TTC549 (cell line): ENCODE data around the gene GRIN2C.
"Not testable (repeated sequence)": the region's sequence is repeated elsewhere in the genome, so short reads cannot be mapped to it uniquely, and the experiment has no call there.

Experiments used
- FAIRE-seq: peaks from 2 replicates; lab custom pipeline; 2012; peaks lifted over from hg19 to GRCh38; lab: Jason Lieb, UNC

GRIN2C gene

DNA sequence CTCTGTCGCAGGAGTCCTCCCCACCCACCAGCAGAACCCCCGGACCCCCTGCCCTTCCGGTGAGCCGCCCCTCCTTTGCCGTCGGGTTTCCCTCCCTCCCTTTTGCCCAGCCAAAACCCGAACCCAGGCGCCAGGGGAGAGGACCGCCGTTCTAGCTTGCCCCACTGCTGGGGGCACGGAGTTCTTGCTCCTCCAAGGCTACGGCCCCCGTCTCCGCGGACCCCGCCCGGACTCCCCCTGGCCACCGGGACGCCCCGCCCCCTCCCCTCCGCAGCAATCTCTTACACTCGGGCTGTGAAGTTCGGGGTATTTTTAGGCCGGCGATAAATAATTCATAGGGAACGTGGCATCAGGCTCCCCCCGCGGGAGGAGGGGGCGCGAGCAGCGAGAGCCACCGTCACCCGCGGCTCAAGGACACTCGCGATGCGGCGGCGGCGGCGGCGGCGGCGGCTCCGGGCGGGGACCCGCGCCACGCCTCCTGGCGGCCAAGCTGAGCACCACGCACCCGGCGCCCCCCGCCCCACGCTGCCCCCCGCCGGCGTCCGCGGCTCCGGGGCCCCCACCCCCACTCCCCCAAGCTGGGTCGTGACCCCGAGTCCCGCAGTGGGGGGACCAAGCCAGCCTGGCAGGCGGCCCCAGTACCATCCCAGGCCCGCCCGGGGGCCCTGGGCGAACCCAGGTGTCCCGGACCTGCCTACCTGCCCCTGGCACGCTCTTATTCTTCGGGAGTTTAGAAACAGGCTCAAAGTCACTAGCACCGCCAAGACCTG, at the start of gene GRIN2C:
Gene GRIN2C, minus strand, starts transcription at position 427 of the 770 bp plus-strand sequence. CDS start 4,793 bp downstream, outside the sequence.
- no peak for FAIRE-seq

DNA sequence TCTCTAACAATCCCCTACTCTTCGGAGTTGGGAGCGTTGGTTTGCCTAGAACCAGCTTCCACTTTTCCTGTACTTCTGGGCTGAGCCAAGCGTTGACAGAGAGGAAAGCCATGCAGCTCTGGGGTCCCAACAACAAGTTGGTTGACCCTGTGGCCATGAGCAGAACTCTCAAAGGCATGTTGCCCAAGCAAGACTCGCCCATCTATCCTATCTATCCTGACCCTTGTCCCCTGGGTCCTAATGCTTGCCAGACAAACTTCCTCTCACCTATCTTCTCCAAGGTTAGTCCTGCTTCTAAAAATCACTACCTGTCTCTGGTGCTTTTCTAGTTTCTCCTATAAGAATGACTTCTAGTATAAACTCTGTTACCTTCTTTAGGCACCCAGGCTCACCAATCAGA, 49.4 kb upstream of the GRIN2C start:
- not testable (repeated sequence) for FAIRE-seq

DNA sequence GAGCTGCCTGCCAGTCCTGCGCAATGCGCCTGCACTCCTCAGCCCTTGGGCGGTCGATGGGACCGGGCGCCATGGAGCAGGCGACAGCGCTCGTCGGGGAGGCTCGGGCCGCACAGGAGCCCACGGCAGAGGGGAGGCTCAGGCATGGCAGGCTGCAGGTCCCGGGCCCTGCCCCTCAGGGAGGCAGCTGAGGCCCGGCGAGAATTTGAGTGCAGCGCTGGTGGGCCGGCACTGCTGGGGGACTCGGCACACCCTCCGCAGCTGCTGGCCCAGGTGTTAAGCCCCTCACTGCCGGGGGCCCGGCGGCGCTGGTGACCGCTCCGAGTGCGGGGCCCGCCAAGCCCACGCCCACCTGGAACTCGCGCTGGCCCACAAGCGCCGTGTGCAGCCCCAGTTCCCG, 47.3 kb upstream of the GRIN2C start:
- FAIRE-seq = no peak

DNA sequence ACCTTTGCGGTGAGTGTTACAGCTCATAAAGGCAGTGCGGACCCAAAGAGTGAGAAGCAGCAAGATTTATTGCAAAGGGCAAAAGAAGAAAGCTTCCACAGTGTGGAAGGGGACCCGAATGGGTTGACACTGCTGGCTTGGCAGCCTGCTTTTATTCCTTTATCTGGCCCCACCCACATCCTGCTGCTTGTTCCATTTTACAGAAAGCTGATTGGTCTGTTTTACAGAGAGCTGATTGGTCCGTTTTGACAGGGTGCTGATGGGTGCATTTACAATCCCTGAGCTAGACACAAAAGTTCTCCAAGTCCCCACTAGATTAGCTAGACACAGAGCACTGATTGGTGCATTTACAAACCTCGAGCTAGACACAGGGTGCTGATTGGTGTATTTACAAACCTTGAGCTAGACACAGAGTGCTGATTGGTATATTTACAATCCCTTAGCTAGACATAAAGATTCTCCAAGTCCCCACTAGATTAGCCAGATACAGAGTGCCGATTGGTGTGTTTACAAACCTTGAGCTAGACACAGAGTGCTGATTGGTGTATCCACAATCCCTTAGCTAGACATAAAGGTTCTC, 46.6 kb upstream of the GRIN2C start:
- FAIRE-seq = not testable (repeated sequence)

DNA sequence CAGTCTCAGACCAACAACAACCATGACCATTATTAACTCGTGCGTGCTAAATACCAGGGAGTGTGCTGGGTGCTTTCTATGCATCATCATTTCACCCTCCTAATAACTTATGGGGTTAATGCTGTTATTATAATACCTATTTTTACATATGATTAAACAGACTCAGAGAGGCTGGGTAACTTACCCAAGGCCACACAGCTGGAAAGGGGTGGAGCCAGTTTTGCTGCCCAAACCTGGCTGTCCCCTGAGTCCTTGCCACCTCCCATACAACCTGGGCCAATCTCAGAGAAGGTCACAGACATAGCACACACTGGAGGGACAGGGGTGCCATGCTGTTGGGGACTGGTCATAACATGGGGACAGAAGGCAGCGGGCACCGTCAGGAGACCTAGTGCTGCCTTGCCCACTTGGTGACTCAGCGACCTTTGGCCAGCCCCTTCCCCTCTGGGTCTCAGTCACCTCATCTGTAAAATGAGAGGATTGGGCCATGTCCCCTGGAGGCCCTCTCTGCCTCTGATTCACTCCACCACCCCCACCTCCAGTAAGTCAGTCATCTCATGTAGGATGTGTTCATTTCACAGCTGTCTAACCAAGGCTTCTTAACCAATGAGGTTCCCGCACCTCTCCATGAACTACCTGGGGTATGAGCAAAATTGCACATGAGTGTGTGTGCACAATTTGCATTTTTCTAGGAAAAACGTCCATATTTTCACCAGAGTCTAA, 45.2 kb upstream of the GRIN2C start:
- FAIRE-seq = no peak

DNA sequence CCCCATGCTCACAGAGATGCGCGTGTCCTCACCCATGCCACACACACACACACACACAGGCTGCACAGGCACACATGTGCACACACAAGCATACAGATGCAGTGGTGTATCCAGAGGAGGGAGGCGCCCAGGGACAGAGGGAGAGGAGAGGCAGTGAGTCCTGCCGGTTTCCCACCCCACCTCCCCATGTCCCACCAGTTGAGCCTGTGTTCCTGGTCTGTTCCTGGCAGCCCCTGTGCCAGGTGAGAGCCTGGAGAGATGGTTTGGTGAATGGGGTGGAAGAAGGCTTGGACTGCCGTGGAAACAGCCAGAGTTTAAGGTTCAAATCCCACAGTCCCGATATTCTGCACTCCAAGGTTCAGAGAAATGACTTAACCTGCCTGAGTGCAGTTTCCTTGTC, 44.0 kb upstream of the GRIN2C start:
- FAIRE-seq = no peak

DNA sequence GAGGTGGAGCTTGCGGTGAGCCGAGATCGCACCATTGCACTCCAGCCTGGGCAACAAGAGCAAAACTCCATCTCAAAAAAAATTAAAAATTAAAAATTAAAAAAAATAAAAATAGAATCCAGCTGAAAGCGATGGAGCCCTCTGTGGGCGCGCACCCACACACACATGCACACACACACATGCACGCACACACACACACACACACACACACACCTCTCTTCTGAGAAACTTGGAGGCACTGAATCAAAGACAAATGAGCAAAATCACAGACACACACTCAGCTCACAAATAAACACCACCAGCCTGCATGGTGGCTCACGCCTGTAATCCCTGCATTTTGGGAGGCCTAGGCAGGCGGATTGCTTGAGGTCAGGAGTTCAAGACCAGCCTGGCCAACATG, 43.3 kb upstream of the GRIN2C start:
- no peak for FAIRE-seq

DNA sequence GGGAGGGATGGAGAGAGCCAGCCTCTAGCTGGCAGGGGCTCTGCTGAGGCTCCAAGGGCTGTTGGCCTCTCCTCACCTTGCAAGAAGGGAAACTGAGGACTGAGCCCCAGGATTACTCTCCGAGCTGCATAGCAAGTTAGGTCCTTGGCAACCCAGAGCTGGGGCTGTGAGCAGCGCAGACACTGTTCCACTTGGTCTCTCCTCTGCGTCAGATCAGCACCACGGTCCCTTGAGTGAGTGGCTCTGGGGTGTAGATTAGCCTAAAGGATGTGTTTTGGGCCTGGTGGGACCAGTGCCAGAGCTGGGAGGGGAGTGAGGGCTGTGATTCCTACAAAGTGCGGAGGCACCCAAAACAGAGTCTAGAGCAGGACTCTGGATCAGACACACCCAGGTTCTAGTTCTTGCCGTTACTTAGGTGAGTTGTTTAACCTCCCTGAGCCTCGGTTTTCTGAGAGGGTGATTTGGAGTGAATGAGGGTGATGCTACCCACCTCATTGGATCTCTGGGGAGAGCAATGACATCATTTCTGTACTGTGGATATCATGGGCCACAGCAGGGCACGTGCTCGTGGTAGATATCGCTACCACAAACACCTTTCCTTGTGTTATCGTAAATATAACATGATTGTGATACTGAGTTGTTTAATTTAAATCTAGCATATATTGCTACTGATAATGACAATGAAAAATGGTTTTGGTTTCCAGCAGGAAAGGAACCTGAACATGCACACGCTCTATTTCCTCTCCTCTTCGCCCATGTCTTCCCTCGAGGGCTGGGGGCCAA, 41.9 kb upstream of the GRIN2C start:
- no peak for FAIRE-seq

DNA sequence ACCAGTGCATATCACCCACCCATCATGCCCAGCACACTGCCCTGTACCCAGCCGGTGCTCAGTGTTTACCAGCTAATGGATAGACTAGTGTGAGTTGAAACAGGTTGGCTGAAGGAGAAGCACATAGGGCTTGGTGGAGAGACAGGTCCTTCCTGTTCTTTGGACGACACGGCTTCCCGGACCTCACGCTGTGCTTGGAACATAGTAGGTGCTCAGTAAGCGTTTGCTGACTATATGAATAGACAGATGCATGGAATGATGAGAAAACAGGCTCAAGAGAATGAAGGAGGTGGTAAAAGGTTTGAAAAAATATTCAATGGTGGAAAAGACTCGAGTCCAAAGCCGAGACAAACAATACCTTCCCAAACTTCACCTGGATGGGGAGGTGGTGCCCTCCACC, 40.5 kb upstream of the GRIN2C start:
- no peak for FAIRE-seq

DNA sequence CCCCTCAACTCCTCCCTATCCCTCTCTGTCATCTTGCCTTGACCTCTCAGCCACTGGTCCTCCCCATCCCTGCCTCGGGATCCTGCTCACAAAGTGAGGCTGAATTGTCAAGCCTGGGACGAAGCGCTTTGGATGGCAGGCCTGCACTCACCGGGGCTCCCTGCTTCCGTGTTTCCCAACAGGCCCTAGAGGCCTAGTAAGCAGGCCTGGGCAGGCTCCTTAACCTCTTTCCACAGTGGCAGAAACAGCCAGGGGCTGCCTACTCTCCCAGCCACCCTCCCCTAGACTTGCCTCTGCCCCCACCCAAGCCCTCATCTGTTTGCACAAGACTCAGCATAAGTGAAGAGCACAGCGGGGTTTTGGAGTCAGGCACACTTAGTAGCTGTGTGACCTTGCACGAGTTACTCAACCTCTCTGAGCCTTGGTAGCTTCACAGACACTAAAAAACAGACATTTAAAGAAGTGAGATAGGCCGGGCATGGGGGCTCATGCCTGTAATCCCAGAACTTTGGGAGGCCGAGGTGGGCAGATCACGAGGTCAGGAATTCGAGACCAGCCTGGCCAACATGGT, 38.8 kb upstream of the GRIN2C start:
- no peak for FAIRE-seq

DNA sequence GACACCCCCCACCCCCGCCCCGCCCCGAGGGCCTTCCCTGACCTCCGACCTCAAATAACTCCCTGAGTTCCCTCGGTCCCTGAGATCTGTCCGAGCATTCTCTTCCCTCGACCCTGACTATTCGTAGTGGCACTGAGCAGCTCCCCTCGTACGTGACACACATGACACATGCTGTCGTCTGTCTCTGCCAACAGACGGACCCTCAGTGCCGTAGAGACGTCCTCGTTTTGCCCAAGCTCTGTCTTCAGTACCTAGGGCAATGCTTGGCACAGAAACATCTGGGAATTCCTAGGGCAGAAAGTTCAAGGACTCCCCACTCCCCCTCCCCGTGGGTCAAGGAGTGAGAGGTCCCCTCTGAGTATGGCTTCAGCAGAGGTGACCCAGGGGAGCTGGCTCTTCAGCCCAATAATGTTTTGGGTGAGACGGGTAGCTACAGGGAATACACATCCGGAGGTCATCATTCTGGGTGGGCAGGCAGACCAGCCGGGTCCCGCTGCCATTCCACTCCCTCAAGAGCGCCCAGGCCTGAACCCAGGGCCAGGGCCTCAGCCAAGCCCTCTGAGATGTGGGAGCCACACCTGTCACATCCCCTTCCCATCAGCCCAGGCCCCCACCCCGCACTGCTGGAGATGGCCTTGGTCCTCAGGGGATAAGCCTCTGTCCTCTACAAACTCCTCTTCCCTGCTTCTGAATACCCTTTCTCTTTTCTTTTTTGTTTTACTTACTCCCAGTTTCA, 34.4 kb upstream of the GRIN2C start:
- no peak for FAIRE-seq

DNA sequence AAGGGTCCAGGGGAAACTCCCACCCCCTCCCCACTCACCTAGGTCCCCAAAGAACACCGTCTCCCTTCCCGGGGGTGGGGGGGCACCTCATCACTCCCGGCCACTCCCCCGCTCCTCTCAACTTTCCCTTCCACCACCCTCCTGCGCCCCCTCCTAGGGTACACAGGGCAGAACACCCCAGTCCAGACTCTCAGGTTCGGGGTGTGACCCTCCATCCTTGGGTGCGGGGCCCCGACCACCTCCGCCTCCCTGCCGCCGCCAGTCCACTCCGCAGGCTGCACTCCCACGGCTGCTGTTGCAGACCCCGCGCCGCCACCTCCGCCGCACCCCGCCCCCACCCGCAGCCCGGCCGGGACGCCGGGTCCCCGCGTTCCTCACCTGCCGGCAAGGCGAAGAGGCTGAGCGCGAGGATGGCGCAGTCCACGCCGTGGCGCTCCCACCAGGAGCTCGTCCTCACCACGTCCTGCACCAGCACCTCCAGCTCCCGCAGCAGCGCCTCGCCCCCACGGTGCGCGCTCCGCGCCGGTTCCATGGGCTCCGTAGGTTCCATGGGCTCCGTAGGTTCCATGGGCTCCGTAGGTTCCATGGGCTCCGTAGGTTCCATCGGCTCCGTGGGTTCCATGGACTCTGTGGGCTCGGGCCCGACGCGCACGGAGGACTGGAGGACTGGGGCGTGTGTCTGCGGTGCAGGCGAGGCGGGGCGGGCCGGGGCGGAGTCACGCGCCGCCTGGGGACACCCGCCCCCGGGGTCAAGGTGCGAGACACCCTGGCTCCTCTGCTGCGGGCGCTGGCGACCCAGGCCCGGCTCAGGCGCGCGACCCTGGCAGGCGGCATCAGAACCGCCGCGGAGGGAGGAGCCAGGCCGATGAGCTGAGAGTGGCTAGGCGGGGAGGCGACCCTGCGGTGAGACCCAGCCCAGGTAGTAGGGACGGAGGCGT, 33.6 kb upstream of the GRIN2C start, which contains the start of gene FADS6:
Gene FADS6, minus strand, starts transcription at position 660 of the 938 bp plus-strand sequence. Its CDS starts 38 bp downstream, at position 622.
- FAIRE-seq = no peak

DNA sequence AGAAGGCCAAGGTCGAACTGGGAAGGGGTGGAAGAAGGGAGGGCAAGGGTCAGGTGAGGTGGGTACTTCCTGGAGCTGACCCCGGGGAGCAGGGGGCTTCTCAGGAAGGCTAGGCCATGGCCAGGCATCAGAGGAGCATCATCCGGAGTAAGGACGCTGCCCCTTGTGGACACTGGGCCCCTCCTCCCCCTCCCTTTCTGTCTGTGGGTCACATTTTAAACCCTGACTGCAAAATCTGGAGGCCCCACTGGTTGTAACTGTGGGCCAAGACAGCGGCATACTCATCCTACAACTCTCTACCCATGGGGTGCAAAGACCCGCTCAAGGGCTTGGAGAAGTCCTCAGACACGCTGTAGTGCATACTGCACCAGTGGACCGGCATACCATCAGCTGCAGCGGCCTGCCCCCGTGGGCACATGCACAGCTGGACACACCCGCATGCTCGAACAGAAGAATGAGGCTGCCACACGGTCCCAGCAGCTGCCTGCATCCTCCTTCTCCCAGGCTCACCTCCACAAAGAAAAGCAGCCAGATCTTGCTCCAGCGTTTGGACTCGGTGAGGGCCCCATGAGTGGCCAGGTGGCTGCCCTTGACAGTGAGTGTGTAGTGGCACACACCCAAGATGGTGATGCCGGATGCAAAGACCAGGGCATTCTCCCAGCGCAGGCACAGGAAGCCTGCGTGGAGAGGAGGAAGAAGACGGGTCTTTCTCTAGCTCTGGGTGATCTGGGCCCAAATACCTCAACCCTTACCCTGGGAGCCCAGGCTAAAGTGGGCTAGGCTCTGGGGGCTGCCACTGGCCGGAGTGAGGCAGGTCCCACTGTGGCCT, 32.5 kb upstream of the GRIN2C start:
- no peak for FAIRE-seq

DNA sequence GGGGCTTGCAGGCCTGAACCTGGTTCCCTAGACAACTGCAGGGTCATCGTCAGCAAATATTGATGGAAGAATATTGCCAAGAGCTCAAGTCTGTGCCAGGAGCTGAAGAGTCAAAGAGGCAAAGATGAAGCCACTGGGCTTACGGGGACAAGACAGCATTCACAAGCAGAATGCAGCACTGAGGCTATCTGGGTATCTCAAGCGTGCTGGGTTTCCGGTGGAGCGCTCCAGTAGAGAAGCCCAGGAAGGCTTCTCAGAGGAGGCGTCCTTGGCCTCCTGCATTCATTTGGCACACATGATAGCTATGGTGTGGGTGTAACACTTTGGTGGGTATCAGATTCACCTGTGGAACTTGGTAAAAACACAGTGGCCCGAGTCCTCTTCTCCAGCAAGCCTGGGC, 30.9 kb upstream of the GRIN2C start:
- FAIRE-seq = no peak

DNA sequence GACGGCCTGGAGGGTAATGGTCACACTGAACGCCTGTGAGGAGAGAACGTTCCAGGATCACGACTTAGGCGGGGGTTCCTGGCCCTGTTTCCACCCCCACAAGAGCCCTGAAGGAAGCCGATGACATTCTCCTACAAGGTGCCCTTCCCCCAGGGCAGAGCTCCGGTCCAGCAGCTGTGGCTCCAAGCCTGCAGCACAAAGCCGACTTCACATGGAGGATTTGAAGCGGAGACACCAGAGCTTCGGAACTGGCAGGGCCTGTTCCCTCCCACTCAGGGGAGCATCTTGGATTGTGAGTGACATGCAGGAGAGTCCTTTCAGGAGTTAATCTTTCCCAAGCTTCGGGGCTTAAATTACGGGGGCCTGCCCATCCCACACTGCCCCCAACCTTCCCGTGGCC, 28.8 kb upstream of the GRIN2C start:
- FAIRE-seq = no peak

DNA sequence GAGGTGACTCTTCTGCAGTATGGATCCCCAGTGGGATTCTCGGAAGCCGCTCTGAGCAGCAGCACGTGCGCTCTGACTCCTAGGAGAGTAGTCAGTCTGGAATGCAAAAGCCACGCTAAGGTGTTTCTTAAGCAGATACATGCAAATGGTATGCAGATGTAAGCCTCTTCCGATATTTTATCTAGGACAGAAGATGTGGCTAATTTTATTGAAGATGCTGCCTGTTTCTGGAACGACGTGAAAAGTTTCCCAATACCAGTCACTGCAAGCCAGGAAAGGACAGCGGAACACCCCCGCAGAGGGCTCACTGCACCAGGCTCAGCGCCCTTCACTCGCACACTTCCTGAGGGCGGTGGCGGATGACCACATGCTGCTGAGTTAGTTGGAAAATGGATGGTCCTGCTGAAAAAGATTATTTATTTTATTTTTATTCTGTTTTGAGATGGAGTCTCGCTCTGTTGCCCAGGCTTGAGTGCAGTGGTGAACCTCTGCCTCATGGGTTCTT, 23.6 kb upstream of the GRIN2C start:
- no peak for FAIRE-seq

DNA sequence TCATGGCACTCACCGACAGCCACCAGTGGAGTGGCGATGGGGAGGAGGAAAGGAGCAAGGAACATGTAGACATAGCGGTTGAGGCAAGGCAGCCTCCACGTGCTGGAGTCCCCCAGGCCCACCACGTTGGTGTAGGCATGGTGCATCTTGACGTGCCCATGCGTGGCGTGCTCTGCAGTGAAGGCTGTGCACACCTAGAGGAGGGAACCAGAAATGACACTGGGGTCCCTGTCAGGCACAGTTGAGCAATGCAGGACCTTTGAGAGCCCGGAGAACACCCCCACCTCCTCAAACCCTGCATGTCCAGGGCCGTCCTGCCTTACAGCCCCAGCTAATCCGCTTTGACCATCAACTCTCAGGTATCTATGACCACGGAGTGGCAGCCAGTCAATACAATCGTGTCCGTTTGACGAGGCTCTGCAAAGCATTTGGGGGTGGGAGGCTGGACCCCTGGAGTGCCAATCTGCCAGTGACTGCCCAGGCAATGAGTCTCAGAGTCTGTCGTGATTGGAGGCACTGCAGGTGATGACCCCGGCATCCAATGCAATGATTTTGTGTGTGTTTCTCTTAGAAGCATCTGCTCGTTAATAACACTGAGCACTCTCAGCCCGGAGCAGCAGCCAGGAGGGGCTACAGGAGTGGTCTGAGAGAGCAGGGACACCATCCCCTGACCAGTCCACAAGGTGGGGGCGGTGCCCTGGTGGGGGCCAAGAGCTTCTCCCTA, 23.0 kb upstream of the GRIN2C start:
- FAIRE-seq = no peak

DNA sequence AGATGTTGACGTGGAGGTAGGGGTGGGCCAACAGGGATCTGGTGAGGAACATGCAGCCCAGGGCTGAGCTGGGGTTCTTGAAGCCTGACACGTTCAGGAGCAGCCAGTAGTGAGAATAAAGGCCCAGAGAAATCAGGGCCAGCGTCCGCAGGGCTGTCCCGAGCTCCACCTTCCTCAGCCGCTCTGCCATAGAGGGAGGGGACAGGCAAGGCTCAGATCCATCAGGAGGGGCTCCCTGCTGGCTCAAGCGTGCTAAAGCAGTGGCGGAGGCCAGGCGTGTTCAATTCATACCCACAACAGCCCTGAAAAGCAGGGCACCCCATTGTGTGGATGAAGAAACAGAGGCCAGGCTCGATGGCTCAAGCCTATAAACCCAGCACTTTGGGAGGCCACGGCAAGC, 21.4 kb upstream of the GRIN2C start:
- no peak for FAIRE-seq

DNA sequence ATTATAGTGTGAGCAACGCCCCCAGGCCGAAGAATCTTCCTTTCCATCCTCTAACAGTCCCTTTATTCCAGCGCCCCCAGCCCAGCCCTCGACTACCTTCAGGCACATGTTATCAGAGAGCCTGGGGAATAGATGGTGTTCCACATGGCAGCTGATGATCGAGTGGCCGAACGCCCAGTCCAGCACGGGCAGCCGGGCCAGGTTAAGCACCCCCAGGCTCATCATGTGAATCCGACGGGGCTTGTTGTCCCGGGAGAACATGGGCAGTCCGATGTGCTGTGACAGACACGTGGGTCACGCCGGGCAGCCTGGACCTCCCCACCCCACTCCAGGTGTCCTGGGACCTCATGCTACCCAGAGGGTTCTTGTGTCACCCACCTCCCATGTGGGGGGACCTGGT, 19.6 kb upstream of the GRIN2C start:
- FAIRE-seq = no peak
